ENCODE results near the gene CYTIP.

CYTIP gene

DNA sequence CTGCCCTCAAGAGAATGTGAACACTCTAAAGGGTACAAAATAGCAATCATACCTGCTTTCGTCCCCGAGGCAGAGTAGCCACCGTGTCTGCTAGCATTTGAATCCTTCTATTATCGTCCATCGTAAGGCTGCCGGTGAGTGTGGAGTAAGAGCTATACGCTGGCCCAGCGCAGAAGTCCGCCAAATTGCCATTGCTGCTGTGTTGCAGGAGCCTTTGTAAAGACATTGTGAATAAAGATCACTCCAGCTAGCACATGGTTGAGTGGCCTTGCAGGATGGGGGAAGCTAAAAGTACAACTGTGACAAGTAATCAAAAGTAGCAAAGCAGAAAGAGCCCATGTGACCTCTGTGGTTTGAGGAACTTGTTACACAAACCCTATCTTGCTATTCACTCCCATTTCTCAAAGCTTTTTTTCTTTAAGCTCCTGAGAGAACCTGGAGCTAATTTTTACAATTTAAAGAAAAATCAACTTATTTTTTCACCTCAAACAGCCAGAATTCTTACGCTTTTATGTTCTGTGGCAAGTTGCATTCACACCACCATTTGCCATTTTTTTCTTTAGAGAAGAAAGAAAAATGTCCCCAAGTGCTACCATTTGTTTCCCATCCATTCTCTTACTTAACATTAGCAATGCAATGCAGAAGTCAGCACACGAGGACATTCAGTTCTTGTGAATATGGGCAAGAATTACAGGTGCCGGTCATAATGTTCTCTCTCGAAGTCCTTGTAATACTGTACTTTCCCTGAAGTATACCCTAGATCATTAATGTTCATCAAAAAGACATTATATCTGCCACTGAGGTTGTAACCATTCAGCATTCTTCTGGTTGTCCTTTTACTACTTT, at the start of gene CYTIP:
Gene CYTIP (minus strand): TSS at position 295 of the 846 bp plus-strand sequence. CDS start 69 bp downstream, at position 226.
- DNase-seq = peak; percentile 89

DNA sequence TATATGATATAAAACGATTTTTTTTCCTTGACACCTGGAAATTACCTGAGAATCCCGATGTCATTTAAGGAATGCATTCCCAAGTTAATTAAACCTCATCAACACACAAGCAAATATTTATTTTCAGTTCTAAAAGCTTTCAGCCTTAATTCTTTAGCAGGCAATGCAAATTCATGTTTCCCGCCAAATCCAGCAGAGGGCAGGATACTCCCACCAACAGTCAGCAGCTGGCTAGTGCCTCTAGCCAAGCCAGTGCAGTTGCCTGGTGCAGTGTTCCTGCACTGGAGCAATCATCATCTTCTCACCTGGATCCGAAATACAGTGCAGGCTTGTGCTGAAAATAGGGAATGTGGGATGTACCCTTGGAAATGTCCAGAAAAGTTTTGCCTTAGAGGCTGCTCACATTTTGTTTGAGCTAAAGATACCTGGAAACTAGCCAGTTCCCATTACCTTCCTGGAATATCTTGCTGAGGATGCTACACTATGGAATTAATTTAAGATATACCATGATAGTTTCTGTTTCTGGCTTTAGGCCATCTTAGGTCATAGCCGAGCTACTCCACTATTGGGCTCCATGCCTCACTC, 48.4 kb upstream of the CYTIP start:
- DNase-seq = peak; percentile 65

DNA sequence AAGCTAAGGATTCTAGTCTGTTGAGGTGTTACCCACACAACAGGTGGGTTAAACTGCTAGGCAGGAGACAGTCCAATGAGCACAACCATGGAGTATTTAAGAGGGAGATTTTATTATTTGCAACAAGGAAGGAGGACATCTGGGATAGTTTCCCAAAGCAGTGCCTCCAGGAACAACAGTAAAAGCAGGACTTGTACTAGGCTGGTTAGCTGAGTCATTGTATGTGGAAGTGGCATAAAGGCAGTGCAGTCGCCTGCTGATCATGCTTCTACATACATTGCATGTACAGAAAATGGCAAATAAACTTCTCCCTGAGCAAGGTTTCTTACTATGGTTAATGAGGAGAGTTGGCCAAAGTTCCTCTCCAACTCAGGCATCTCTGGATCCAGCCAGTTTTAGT, 46.1 kb upstream of the CYTIP start:
- DNase-seq = peak; percentile 17

DNA sequence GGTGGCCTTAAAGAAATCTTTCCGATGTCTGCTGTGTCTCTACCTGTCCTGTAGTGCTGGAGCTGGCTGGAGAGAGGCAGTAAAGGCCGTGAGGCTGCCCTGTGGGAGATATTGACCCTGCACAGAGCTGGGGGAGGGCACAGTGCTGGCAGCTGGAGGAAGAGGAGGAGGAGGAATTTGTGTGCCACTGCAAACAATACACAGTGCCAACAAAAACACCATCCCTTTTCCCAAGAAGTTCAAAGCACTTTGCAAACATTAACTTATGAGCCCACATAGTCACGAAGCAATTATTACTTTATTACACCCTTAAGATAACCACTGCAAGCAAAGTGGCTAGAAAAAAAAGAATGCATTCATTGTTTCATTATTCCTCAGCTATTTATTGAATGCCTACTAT, 45.0 kb upstream of the CYTIP start:
- DNase-seq = no peak

DNA sequence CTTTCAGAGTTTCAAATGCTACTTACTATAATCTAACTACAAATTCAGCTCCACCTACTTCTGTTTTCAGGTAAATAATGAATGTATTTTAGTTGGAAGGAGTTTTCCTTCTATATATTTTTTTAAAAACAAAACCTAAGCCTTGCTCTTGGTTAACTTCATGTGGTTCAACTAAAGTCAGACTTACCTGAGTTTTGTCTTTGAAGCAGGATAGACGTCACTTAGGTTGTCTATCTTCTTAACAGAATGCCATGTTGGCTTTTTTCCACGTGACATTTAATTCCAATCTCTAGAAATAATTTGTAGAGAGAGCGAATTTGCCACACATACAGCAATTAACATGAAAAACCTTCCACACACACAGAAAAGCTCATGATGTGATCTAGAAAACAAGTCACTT, 43.9 kb upstream of the CYTIP start:
- no peak for DNase-seq

DNA sequence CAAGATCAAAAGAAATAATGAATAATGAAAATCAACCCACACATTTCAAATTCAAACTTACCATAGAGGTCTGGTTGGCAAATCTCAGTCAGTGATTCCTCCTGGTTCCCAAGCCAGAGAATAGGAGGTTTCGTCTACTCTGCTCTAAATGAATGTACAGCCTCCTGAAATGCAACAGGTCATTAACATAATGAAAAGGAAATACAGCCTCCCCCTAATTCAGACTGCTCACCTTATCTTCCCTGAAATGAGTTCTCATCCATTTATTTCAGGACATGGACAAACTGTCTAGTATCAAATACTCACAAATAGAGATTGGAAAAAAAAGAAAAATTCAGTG, 43.4 kb upstream of the CYTIP start:
- no peak for DNase-seq

DNA sequence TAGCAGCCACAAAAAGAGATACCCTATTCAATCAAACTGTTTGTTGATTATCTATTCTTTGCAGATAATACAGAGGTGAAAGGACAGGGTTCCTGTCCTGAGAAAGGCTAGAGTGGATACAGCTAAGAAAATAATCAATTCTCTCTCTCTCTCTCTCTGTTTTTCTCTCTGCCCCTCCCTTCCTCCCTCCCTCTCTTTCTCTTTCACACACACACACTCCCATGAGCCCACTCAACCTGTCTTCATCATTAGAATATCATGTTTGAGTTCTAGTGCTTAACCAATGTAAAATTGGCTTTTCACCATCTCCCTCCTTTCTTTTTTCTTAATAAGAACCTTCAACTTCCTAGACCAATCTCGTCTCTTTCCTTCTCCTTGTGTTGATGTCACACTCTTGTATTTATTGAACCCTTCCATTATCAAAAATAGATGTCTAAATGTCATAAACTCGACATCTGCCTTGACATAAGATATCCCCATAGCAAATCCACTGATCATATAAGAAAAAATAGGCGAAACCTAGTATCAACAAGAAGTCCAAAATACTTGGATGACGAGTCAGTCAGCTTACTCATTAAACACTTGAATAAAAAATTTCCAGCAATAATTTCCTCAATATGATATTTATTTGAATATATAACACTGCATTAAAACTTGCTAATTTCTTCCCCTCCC, 42.8 kb upstream of the CYTIP start:
- no peak for DNase-seq

DNA sequence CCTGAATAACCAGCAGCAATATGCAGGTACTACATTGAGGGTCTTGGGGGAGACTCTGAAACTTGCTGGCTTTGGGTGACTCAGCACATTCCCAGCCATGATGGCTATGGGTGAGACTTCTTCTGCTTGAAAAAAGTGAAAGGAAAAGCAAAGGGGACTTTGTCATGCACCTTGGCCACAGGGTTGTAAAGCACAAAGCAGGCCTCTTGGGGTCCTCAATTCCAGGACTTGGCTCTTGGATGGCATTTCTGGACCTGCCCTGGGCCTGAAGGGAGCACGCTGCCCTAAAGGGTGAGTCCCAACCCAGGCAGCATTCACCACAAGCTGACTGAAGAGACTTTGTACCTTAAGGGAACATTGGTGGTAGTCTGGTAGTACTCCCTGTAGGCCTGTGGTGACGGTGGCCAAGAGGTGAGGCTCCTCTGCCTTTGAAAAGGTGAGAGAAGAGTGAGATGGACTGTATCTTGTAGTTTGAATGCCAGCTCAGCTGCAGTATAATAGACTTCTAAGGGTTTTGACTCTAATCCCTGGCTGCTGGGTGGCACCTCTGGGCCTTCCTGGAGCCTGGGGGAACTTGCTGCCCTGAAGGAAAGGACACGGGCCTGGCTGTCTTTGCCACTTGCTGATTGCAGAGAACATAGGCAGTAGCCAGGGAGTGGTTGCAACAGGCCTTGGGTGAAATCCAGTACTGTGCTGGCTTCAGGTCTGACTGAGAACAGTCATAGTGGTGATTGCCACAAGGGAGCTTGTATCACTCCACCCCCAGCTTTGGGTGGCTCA, 36.5 kb upstream of the CYTIP start:
- DNase-seq = peak; percentile 67

DNA sequence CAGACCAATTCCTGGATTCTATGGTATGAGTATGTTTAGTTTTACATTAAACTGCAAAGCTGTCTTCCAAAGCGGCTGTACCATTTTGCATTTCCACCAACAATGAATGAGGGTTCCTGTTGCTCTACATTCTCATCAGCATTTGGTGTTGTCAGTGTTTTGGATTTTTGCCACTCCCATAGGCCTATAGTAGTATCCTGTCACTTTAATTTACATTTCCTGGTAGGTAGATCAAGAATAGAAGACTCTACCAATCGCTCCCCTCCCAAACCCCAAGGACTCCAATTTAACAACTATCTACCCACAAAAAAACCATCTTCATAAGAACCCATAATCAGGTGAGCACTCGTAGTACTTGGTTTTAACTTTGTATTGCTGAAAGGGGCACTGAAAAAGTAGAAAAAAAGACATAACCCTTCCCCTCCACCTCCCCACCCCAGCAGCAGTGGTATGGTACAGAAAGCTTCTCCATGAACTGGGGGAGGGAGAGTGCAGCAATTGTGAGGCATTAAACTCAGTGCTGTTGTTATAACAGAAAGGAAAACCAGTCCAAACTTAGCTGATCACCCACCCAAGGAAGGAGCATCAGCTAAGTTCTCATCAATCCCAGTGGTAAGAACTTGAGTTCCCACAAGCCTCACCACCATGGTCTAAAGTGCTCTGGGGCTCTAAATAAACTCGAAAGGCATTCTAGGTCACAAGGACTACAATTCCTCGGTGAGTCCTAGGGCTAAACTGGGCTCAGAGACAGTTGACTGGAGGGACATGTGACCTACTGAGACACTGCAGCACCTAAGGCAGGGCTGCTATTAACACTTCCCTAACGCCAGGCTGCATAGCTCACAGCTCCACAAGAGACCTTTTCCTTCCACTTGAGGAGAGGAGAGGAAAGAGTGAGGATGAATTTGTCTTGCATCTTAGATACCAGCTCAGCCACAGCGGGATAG, 35.5 kb upstream of the CYTIP start:
- DNase-seq = peak; percentile 31

DNA sequence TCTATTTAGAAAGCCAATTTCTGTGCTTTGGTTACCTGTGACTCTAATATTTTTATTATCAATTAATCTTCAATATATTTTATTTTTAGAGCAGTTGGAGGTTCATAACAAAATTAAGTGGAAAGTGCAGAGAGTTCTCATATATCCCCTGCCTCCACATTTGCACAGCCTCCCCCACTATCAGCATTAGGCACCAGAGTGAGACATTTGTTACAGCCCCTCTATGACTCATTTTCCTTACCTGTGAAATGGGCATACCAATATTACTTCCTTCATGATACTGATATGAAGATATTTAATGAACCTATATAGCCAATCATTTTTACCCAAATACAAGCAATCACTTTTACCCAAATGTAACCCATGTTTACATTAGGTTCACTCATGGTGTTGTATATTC, 34.0 kb upstream of the CYTIP start:
- DNase-seq = no peak

DNA sequence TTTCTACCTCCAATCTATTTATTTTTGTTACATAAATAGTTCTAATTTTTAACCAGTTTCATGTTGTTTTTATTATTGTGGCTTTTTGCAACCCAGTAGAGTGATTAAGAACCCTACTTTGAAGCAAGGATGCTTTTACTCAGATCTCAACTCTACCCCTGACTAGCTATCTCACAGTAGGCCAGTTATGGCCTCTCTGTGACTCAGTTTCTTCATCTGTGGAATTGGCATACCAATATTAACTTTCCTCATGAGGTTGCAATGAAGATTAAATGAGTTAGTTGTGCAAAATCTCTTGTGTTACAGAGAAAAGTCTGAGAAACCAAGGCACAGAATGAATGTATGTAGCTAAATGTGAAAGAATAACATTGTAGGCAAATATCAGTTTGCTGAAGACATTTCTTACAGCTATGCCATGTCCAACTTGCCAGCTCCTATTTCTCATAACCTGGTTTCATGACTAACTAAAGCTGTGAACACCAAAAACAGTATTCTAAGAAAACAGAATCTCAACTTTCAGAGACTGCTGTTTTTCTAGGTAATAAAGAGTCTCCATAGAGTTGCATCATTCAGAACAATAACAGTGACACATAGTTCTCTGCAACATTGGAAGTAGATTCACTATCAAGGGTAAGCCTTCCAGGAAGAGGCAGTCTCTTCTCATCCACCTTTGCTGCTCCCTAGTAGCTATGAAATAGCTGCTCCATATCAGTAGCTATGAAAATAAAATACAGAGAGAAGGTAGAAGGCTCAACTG, 33.2 kb upstream of the CYTIP start:
- peak; percentile 19 for DNase-seq

DNA sequence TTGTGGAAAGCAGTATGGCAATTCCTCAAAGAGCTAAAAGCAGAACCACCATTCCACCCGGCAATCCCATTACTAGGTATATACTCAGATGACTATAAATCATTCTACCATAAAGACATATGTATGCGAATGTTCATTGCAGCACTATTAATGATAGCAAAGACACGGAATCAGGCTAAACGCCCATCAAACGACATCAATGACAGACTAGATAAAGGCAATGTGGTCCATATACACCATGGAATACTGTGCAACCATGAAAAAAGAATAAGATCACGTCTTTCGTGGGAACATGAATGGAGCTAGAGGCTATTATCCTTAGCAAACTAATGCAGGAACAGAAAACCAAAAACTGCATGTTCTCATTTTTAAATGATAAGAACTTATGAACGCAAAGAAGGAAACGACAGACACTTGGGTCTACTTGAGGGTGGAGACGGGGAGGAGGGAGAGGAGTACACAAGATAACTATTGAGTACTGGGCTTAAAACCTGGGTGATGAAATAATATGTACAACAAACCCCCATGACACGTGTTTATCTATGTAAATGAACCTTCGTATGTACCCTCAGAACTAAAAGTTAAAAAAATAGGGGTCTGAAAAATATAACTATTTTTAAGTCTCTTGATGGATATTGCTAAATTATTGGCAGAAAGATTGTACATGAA, 32.0 kb upstream of the CYTIP start:
- no peak for DNase-seq

DNA sequence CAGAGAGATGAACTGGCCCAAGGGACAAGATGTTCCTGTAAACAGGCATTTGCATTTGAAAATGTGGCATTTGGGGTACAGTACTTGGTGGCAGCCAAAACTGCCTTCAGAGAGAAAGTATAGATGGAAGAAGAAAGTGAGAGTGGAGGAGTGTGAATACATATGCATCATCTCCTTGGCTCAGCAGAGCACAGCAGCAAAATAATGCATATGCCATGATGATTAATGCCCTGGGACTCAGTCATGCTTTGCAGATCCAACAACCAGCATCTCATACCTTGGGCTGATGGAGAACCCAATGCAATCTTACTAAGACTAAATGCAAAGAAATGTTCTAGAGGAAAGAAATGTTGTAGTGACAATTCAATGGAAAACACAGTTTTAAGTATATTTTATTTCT, 29.7 kb upstream of the CYTIP start:
- DNase-seq = no peak

DNA sequence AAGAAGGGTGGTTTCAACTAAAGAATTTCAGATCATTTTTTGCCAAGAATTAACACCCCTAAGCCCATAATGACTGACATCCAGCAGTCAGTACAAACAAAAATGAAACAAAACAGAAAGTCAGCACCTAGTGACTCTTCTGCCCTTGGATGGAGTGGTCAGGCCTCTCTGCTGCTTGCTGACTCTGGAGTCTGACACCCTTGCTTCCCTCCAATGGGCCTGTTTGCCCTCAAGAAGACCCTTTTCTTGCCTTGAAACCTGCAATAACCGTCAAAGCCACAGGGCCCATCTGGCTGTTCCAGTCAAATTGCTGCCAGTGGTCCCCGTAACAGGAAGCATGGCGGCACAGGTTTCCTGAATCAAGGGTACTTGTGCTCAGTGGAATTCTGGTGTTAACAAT, 27.2 kb upstream of the CYTIP start:
- peak; percentile 21 for DNase-seq

DNA sequence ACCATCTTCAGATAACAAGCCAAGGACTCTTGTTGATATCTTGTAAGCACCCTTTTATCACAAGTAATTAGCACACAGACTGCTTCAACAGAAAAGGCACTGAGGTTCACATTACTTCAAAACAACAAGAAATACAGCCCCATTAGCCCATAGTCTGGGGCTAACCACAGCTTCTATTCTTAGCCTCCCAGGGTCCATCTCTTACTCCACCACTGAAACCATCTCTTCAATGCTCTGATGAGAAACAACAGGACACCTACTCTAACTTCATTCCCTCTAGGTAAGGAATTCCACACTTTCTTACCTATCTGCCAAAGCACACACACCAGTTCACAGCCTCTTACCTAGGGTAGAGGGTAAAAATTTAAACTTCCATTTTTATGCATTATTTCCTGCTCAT, 26.4 kb upstream of the CYTIP start:
- peak; percentile 71 for DNase-seq

DNA sequence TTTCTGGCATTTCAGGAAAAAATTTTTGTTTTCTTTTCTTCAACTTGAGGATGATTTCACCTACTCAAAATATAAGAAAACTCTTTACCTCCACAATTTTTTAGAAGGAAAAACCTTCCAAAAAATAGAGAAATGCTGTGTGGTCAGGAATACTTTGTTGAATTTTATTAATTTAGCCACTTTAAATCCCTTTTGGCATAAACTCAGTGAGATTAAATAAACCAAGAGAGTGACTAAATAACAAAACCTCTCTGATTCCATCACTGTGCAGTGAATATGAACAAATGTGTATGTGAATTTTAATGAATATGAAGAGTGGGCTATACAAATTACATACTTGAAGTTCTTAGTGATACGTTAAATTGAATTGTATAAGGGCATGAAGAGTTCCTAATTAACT, 25.8 kb upstream of the CYTIP start:
- no peak for DNase-seq

DNA sequence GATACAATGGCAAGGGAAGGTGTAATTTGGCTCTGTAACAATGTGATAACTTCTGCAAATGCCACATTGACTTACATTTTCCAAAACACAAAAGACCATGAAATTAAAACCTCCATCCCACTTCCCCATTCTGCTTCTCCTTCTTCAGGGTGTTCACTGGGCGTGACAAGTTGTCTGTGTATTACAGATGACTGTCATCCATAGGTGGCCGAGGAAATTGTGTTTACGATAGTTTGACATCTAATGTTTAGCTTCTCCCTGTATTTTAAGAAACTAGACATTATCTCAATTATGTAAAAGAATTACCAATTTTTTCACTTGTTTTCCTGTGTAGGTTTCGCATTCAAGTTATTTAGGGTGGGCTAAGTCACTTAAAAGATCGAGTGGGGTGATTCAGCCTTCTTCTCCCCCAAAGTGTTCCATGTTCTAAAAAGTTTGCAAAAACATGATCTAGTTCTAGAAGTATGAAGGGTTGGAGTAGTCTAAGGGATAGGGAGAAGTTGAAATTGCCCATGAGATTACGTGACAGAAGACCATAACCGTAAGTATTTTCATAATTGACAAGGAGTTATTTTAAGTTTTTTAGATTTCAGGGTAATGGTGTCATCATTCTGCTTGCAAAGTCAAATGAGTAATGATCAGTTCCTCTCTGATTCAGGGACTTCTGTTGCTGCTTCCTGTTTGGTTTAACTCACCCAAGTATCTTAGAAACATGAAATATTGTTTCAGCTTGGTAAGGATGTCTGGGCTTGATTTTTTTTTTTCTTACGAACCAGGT, 25.2 kb upstream of the CYTIP start:
- DNase-seq = peak; percentile 99

DNA sequence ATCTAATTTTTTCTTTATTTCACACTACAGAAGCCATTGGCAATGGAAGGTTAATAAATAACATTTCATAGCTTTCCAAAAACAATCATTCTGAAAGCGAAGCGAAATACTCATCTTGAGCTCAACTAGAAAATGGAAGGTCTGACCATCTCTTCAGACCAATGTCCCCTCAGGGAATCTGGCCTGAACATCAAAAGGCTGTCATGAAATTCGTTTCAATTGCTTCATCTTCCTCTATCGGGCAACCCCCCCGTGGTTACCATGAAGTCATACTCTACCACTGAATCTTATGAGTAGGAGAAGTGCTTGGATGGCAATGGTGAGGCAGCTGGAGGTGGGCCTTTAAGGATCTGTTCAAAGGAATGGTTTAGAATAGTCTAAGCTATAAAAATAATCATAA, 22.9 kb upstream of the CYTIP start:
- DNase-seq = peak; percentile 80

DNA sequence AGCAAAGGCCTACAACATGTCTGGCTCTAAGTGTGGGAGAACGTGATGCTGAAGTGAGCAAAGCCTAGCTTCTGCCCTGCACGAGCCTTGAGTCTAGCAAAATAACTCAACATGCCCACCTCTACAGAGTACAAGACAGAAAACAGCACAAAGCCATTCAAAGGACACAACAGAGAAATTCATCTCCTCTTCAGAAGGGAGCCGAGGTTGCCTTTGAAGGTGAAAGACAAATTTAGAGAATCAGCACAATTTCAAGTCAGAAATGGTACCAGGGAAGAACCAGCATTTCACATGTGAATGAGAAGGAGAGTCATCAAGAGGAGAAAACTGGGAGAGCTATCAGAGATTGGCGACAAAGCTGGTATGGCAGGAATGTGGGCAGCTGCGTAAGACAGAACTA, 21.7 kb upstream of the CYTIP start:
- DNase-seq = no peak

DNA sequence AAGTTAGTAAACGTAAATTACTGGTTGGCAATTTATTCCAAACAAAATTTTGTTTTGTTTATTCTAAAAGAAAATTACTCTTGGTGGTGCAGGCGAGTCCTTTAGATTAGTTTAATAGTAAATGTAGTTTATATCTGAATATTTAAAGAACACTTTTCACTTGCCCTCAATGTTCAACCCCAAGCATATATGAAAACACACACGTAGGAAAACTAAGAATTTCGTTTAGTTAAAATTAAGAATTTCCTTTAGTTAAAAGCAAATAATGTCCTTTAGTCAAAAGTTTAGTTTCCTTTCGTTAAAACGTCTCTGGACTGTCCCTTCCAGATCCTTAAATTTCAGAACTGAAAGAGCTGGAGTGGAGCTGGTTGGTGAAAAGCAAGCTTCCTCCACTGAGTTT, 19.1 kb upstream of the CYTIP start:
- DNase-seq = no peak
